ENCODE data around the gene WDR27. TPM values are rescaled to one million over a fixed set of nuclear protein-coding genes. Genes with fewer than 3 reads are reported as not detected.

Gene WDR27
- total and polyA plus RNA-seq, 10 of the 15 experiments (the other 5 are each of a cell fraction or from before 2014, with no cell fraction given): 1.9 to 33.2 (median 19.0) TPM

- no peaks in the 10 kb centered on the region for H4K20me1 ChIP-seq (ENCODE audit: control insufficient read depth, insufficient read depth)
- 53% methylated on average over 7 of the region's 7 CpGs for WGBS (ENCODE audit: insufficient coverage, insufficient replicate concordance, low lambda C conversion rate, missing lambda C conversion rate)
- SMC1A ChIA-PET (ENCODE audit: uncharacterized antibody, unreplicated experiment): interaction anchor here (1.4 kb wide), 1 partner anchor 8 kb away, joined by 4 read pairs; no protein-coding TSS in a partner anchor
Measured at GRCh38 chr6:169445227-169445626, 256.6 kb downstream of the WDR27 start.

More at GRCh38 chr6:169445227-169445626, 256.6 kb downstream of the WDR27 start:
- DNase-seq (ENCODE audit: low read depth, low spot score) (no peak), ATAC-seq (no peak), FAIRE-seq (no peak)
- Histone ChIP-seq H2AFZ (ENCODE audit: control insufficient read depth, low read depth, low read length) (no peak overlapping the region), H3K4me1 (ENCODE audit: control insufficient read depth, insufficient read depth, low read length) (no peaks in the 10 kb centered on the region), H3K79me2 (ENCODE audit: control insufficient read depth, insufficient read depth, low read length) (no peaks in the 10 kb centered on the region), H3K27ac (ENCODE audit: control insufficient read depth, insufficient read depth) (no peak overlapping the region), H3K9me3 (replicated peaks; ENCODE audit: control insufficient read depth, insufficient read depth, low read length) (no peaks in the 10 kb centered on the region), H3K27me3 (replicated peaks in 1 of 2; ENCODE audit: control insufficient read depth in 2 of 2, insufficient read depth in 2 of 2, low read length in 1 of 2) (no peaks in the 10 kb centered on the region), H3K4me2 (ENCODE audit: control insufficient read depth, insufficient read depth) (no peak overlapping the region), H3K4me3 (no peak overlapping the region), H3K36me3 (ENCODE audit: control insufficient read depth in 2 of 2, insufficient read depth in 2 of 2, low read length in 1 of 2) (no peaks in the 10 kb centered on the region), H3K9ac (ENCODE audit: control insufficient read depth, insufficient read depth, low read length) (no peak overlapping the region)
- RAD21 ChIA-PET (ENCODE audit: unreplicated experiment): no interaction called here
- TF ChIP-seq, protein P1, sequence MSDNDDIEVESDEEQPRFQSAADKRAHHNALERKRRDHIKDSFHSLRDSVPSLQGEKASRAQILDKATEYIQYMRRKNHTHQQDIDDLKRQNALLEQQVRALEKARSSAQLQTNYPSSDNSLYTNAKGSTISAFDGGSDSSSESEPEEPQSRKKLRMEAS (IDR thresholded peaks at IDR 0.05; ENCODE audit: low read depth, low read length): no peak
- TF ChIP-seq LARP7 (IDR thresholded peaks at IDR 0.05) (no peak), BRCA1 (IDR thresholded peaks at IDR 0.05; ENCODE audit: low read depth, low read length) (no peak), POLR2AphosphoS5 (IDR thresholded peaks at IDR 0.05; ENCODE audit: low read length) (no peak), RCOR1 (conservative IDR thresholded peaks at IDR 0.05; ENCODE audit: low read depth, low read length) (no peak), RFX5 (IDR thresholded peaks at IDR 0.05; ENCODE audit: low read depth, low read length) (no peak), ZBTB4 (CRISPR knock-in tag; IDR thresholded peaks at IDR 0.05) (no peak), MYB (IDR thresholded peaks at IDR 0.05; ENCODE audit: borderline replicate concordance, low read depth, low read length) (no peak), RB1 (IDR thresholded peaks at IDR 0.05; ENCODE audit: borderline replicate concordance) (no peak), ZBTB40 (IDR thresholded peaks at IDR 0.05; ENCODE audit: borderline replicate concordance) (no peak), ZZZ3 (IDR thresholded peaks at IDR 0.05; ENCODE audit: control insufficient read depth, insufficient read length, low read depth) (no peak), FOS (IDR thresholded peaks at IDR 0.05; ENCODE audit: borderline replicate concordance, extremely low read depth, insufficient read length) (no peak)
- TF ChIP-seq, protein P2, sequence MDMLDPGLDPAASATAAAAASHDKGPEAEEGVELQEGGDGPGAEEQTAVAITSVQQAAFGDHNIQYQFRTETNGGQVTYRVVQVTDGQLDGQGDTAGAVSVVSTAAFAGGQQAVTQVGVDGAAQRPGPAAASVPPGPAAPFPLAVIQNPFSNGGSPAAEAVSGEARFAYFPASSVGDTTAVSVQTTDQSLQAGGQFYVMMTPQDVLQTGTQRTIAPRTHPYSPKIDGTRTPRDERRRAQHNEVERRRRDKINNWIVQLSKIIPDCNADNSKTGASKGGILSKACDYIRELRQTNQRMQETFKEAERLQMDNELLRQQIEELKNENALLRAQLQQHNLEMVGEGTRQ (IDR thresholded peaks at IDR 0.05; ENCODE audit: borderline replicate concordance, low read depth, low read length): no peak
- TF ChIP-seq, protein P3, sequence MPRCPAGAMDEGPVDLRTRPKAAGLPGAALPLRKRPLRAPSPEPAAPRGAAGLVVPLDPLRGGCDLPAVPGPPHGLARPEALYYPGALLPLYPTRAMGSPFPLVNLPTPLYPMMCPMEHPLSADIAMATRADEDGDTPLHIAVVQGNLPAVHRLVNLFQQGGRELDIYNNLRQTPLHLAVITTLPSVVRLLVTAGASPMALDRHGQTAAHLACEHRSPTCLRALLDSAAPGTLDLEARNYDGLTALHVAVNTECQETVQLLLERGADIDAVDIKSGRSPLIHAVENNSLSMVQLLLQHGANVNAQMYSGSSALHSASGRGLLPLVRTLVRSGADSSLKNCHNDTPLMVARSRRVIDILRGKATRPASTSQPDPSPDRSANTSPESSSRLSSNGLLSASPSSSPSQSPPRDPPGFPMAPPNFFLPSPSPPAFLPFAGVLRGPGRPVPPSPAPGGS (IDR thresholded peaks at IDR 0.05; ENCODE audit: borderline replicate concordance, insufficient read depth, low read depth, low read length, poor library complexity, severe bottlenecking): no peak
- intact Hi-C loops (cut with micrococcal nuclease; ENCODE audit: unreplicated experiment): no loop called here
- POLR2A ChIA-PET: no interaction called here
- BruUV-seq (replicated peaks): no TSS peak
- in situ Hi-C loops (cut with MboI): no loop called here
- CTCF ChIA-PET: no interaction called here
